LoVo (cell line): ENCODE measurements around the gene TSPEAR.
"Not testable (repeated sequence)": the region's sequence is repeated elsewhere in the genome, so short reads cannot be mapped to it uniquely, and the experiment has no call there.

Source experiments
- DNase-seq: peaks from one replicate; pipeline ENCODE4 v3.0.0-alpha.2; 2016; ENCODE audit warnings: low spot score

TSPEAR gene

DNA sequence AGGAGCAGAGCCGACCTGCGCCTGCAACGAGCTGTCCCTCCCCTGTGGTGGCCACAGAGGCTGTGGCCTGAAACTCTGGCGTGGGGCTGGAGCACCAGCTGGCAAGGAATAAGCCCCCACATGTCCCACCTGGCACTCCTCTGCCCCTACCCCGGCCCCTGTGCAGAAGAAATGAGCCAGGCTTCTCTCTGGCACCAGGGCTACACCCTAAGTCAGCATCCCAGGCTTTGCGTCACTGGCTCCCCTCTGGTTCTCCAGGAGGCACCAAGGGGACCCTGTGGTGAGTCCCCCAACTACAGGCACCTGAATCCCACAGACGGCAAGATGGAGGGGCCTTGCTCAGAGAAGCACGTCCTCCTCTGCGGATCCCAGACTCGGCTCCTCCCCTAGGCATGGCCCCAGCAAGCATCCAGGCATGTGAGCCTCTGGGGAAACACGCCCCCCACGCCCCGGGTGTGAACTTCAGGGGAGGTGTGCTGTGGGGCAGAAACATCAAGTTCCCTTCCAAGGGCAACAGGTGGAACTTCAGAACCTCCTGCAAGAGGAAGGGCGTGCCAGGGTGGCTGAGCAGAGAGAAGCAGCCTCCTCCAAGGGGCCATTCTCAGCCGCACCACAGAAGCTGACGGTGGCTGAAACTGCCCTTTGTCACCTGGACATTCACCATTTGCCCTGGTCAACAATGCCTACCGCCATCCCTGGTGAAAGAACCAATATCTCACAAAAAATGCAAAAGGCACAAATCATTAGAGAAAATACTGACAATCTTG lies 108.1 kb downstream of the TSPEAR start:
- no peak for DNase-seq

DNA sequence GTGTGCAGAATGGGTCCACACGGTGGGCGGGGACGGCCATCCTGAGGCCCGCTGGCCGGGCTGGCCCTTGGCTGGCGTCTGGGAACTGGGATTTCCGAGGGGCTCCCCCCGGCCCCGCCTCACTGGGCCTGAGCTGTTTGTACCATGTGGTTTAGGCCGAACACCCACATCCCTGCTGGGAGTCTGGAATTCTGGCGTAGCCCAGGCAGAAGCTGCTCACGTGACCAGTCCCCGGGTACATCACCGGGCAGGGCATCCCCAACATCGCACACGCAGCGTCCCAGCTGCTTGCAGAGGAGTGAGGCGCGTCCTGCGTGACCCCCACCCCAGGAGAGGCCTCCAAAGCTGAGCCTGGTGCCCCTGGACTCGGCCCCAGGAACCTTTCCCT lies 108.9 kb downstream of the TSPEAR start:
- no peak for DNase-seq

- no peak for DNase-seq
These were observed 109.5 kb downstream of the TSPEAR start for GRCh38 chr21:44601596-44602462.

GRCh38 chr21:44601091-44601490 lies 110.3 kb downstream of the TSPEAR start:
- DNase-seq = not testable (repeated sequence)

- DNase-seq = not testable (repeated sequence)
These were observed 111.0 kb downstream of the TSPEAR start, which contains the start of gene KRTAP10-7 for GRCh38 chr21:44600118-44600978. Gene KRTAP10-7, plus strand, starts transcription at chr21:44600597. Its CDS starts 25 bp downstream, at chr21:44600622.

GRCh38 chr21:44599264-44600029 lies 111.9 kb downstream of the TSPEAR start:
- no peak for DNase-seq

GRCh38 chr21:44598061-44598460 lies 113.3 kb downstream of the TSPEAR start:
- DNase-seq = no peak

DNA sequence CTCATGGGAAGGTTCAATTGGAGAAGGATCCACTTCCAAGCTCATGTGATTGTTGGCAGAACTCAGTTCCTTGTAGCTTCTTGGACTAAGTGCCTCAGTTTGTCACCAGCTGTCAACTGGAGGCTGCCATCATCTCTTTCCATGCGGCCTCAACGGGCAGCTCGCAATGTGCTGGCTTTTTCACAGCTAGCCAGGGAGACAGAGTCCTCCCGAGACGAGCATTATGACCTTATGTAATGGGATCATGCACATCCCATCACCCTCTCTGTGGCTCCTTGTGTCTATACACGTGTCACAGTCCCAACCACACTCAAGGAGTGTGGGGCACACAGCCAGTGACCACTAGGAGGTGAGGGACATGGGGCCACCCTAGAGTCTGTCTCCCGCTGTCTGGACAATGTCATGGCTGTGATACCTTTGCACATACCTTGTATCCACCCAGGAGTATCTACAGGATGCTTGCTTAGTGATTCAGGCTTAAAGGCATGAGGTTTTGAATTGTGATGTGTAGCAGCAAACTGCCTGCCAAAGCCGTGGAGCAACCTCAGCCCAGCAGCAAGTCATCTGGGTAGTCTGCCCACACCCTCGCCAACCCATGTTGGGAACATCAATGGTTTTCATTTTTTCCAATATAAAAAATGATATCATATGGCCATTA lies 115.2 kb downstream of the TSPEAR start:
- no peak for DNase-seq

- no peak for DNase-seq
These were observed 115.8 kb downstream of the TSPEAR start for GRCh38 chr21:44595524-44595923.

DNA sequence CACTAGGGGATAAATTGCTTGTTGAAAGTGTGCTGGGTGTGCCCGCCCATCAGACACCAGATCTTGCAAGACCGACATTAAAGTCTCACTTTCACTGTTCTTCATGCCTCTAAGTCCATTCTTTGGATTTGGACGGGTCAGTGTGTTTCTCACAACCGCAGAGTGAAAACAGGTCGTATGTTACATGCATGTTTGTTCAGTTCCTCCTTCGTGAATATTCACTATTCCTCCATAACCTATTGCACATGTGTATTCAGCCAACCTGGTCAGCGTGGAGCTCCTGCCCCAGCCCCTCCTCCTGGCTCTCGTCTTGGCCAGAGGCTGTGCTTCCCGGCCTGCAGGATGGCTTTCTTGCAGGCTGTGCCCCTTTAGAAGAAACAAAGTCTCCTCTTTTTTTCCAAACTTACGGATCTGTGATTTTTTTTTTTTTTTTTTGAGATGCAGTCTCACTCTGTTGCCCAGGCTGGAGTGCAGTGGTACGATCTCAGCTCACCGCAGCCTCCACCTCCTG lies 116.9 kb downstream of the TSPEAR start:
- no peak for DNase-seq

DNA sequence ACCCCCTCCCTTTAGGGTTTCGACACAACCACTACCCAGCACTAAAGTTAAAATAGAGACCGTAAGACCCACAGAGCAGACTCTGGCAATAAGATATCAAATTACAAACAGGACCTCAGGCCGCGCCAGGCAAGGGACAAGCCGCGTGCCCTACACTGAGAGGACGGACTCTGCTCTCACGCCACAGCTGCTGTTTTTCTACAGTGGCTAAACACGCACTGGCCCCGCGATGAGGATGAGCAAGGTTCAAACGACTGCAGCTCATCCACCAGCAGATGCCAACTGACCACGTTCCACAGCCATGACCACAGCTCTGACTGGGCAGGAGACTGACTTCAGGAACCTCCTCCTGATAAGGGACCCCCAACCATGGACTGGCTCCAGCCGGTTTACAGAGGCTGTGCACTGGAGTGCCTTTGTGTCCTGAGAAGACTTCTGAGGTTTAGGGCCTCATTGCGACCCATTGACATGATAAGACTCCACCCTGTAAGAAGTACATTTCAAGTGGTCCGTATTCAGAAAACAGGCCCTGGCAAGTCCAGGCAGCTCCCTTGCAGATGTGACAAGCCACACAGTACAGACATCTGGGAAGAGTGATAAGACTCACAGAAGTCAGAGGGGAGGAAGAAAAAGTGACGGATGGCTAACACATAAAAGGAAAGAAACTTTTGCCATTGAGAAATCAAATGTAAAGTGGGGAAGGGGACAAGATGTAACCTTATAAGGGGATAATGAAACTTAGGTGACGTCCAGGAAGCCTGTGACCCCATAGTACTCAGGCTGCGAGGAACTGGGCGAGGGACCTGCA lies 117.6 kb downstream of the TSPEAR start:
- no peak for DNase-seq

GRCh38 chr21:44592446-44593311 lies 118.7 kb downstream of the TSPEAR start, which contains the start of gene KRTAP10-6:
Gene KRTAP10-6, minus strand, starts transcription at chr21:44592505. Its CDS starts 21 bp downstream, at chr21:44592484.
- no peak for DNase-seq

DNA sequence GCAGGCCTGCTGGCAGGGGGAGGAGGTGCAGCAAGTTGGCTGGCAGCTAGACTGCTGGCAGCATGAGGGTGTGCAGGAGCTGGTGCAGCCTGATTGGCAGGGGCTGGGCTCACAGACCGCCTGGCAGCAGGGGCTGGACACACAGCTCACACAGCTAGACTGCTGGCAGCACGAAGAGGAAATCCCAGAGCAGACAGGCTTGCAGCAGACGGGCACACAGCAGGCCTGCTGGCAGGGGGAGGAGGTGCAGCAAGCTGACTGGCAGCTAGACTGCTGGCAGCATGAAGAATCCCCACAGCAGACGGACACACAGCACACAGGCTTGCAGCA lies 119.6 kb downstream of the TSPEAR start:
- DNase-seq = not testable (repeated sequence)

GRCh38 chr21:44590897-44591800 lies 120.2 kb downstream of the TSPEAR start:
- not testable (repeated sequence) for DNase-seq

- DNase-seq = no peak
These were observed 121.1 kb downstream of the TSPEAR start for GRCh38 chr21:44590311-44590721.

GRCh38 chr21:44589586-44590305 lies 121.6 kb downstream of the TSPEAR start:
- no peak for DNase-seq

DNA sequence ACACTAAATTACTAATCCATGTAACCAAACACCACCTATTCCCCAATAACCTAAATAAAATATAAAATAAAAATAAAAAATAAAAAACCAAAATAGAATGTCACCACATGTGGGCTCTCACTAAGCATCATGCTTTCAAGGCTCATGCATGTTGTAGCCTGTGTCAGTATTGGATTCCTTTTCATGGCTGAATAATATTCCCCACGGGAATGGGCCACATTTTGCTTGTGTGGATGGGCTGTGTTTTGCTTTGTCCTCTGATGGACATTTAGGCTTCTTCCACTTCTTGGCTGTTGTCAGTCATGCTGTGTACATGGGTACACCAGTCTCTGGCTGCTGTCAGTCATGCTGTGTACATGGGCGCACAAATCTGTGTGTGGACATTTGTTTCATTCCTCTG lies 122.3 kb downstream of the TSPEAR start:
- no peak for DNase-seq
